Testis (tissue), 3 donors: ENCODE results near the gene PAGE3. TPM values are rescaled to one million over a fixed set of nuclear protein-coding genes. Genes with fewer than 3 reads are reported as not detected.

Source experiments
- DNase-seq: peaks from one replicate; pipeline ENCODE4 v3.0.0-alpha.2; 2019
- H3K27ac ChIP-seq, 2 donors: fragments of 200-600 bp; sonication (generic); one replicate each; pipeline ENCODE4 v1.5.1; 2019
- H3K27me3 ChIP-seq: fragments of 200-600 bp; sonication (generic); one replicate; pipeline ENCODE4 v1.5.1; 2019
- H3K36me3 ChIP-seq: fragments of 200-600 bp; sonication (generic); one replicate; pipeline ENCODE4 v1.5.1; 2017; ENCODE audit warnings: low read depth; ENCODE audit errors: missing control alignments
- H3K4me1 ChIP-seq: fragments of 200-600 bp; sonication (generic); one replicate; pipeline ENCODE4 v1.5.1; 2019
- H3K4me3 ChIP-seq, 2 donors: fragments of 200-600 bp; sonication (generic); one replicate each; pipeline ENCODE4 v1.5.1; 2017 to 2019
- H3K9me3 ChIP-seq: fragments of 200-600 bp; sonication (generic); one replicate; pipeline ENCODE4 v1.5.1; 2017
- CTCF ChIP-seq, 3 experiments: fragments of 450-650 bp in 2 of 3; fragments of 200-600 bp in 1 of 3; sonication (generic) in 1 of 3; IDR thresholded peaks; one replicate each; pipeline ENCODE4 v1.5.1; 2016 to 2019; ENCODE audit warnings: antibody characterized with exemption in 3 of 3, mild to moderate bottlenecking in 2 of 3, moderate library complexity in 1 of 3
- POLR2A ChIP-seq: fragments of 450-650 bp; IDR thresholded peaks from one replicate; pipeline ENCODE4 v1.6.1; 2017; ENCODE audit warnings: antibody characterized with exemption, mild to moderate bottlenecking, moderate library complexity
- WGBS, 2 donors: methylation state at CpG; one replicate each; pipeline ENCODE4 v1.1.5; 2018; 5-methylcytosine and 5-hydroxymethylcytosine counted together
- intact Hi-C: fragments of 100-400 bp; cut with DNase I; formaldehyde crosslinking; loops from one replicate; pipeline ENCODE4 v1.15.1; 2023; ENCODE audit warnings: low total_unique reads
- polyA plus RNA-seq: library from polyadenylated mRNA; stranded (reverse); fragments of 350-450 nt; fragmentation: Illumina TruSeq; extraction: RNeasy Lipid Tissue Mini Kit (QIAGEN cat#74804); gene quantifications from one replicate; pipeline ENCODE4 v1.2.3, GENCODE V29; 2014; ENCODE audit warnings: low read depth, low replicate concordance; ENCODE audit not compliant: insufficient read depth
- total RNA-seq, 2 donors: library from RNA; depleted of rRNA; stranded (reverse); fragments of >200 nt; gene quantifications; one replicate each; pipeline ENCODE4 v1.2.3, GENCODE V29; 2016

The PAGE3 gene
- total and polyA plus RNA-seq, 3 donors from 2014 or later: 1.6 to 7.6 (median 1.8) TPM

GRCh38 chrX:55210931-55211677, 53.6 kb downstream of the PAGE3 start:
- 40 to 52% methylated on average over 13 of the region's 13 CpGs for WGBS, 2 donors
- intact Hi-C loops: no loop called here

More at GRCh38 chrX:55210931-55211677, 53.6 kb downstream of the PAGE3 start:
- Histone ChIP-seq H3K4me1 (no peaks in the 10 kb centered on the region), H3K36me3 (no peaks in the 10 kb centered on the region), H3K27ac (no peak overlapping the region), H3K27me3 (no peaks in the 10 kb centered on the region), H3K9me3 (no peaks in the 10 kb centered on the region), H3K4me3 (no peak overlapping the region)
- no peak for TF ChIP-seq POLR2A
- peak in 1 of 3 experiments; percentile 8 for TF ChIP-seq CTCF (IDR thresholded peaks at IDR 0.05)
- peak; percentile 64 for DNase-seq

Other genes with a start within 250 kb of the PAGE3 start
- gene ALAS2, start 233.9 kb downstream of the PAGE3 start, total RNA-seq: under 1 TPM; 0.16 to 0.19 TPM
- 0.62 TPM for gene ALAS2, start 233.9 kb downstream of the PAGE3 start, polyA plus RNA-seq
- 10 to 100 TPM; 33.9 to 50.8 TPM for gene PAGE2B, start 189.9 kb downstream of the PAGE3 start, total RNA-seq
- 86.8 TPM for gene PAGE2B, start 189.9 kb downstream of the PAGE3 start, polyA plus RNA-seq
- gene PAGE2, start 175.9 kb downstream of the PAGE3 start, total RNA-seq: 10 to 100 TPM; 24.3 to 31.4 TPM
- 34.3 TPM for gene PAGE2, start 175.9 kb downstream of the PAGE3 start, polyA plus RNA-seq
- gene PAGE5, start 44.6 kb downstream of the PAGE3 start, total RNA-seq: 10 to 100 TPM; 20.3 to 28.7 TPM
- 39.6 TPM for gene PAGE5, start 44.6 kb downstream of the PAGE3 start, polyA plus RNA-seq
- gene MAGEH1, start 187.2 kb upstream of the PAGE3 start, total RNA-seq: 100 to 1,000 TPM; 103 to 119 TPM
- 87.0 TPM for gene MAGEH1, start 187.2 kb upstream of the PAGE3 start, polyA plus RNA-seq
- 10 to 100 TPM in 1 of 2 donors, 1 to 10 TPM in 1; 9.6 to 13.3 TPM for gene USP51, start 224.9 kb upstream of the PAGE3 start, total RNA-seq
- 0.50 TPM for gene USP51, start 224.9 kb upstream of the PAGE3 start, polyA plus RNA-seq